Measurements from ENCODE around the gene HAO1. TPM values are rescaled to one million over a fixed set of nuclear protein-coding genes. Genes with fewer than 3 reads are reported as not detected.
A peak's percentile ranks its signal among the peaks of the same experiment; 100 is the strongest.

The HAO1 gene
- total and polyA plus RNA-seq, 2 of the 4 experiments (the other 2 are of a cell fraction) = not detected

DNA sequence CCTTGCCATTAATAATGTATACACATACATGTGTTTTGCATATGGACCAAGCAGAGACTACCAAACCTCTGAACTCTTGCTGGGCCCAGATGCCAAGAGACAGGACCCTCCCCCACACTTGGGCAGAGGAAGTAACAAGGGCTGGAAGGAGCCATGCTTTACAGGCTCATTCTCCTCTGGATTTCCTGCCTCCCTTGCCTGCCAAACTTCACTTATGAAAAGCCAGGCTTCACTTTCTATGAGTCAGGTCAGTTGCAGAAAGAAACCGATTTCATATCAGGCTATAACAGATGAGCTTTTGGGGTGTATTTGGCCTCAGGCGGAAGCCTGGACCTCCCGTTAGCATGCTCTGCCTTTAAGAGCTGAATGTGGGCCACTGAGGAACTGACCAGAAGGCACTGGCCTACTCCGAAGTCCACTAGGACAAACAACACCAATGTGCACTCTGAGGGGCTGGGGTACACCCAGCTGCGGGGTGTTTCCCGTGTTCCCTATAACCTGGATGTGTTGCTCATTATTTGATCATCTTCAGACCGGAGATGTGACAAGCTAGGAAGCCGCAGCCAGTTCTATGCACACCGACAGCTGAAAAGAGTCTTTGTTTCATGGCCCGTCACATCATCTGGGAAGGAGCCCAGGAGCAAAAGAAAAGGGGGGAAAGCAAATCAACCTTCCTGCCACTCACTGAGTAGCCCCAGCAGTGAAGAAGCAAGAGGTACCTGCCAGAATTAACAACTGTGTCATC lies 28.5 kb downstream of the HAO1 start:
- Histone ChIP-seq H4K8ac (ENCODE audit: low read depth in 2 of 2, low read length in 2 of 2) (no peak overlapping the region), H3K27ac (ENCODE audit: insufficient read depth, low read length) (no peak overlapping the region), H2BK20ac (ENCODE audit: low read depth, low read length) (no peak overlapping the region), H2AK5ac (ENCODE audit: low read depth, low read length) (no peak overlapping the region), H3K9me3 (ENCODE audit: control insufficient read depth, insufficient read depth, low read length) (no peaks in the 10 kb centered on the region), H2BK120ac (ENCODE audit: low read depth, low read length) (no peak overlapping the region), H4K5ac (ENCODE audit: low read depth, low read length) (no peak overlapping the region), H3K9me1 (ENCODE audit: insufficient read depth, low read length) (no peaks in the 10 kb centered on the region), H3K56ac (ENCODE audit: extremely low read depth, insufficient read depth, low read length) (no peak overlapping the region), H3K4ac (ENCODE audit: low read depth, low read length) (no peak overlapping the region), H3K4me1 (ENCODE audit: control insufficient read depth, insufficient read depth, low read length) (no peaks in the 10 kb centered on the region), H3K36me3 (ENCODE audit: control insufficient read depth, insufficient read depth, low read length) (no peaks in the 10 kb centered on the region), H3K27me3 (ENCODE audit: control insufficient read depth, insufficient read depth, low read length) (peaks cover 2% of the 10 kb centered on the region), H3K4me3 (ENCODE audit: insufficient read depth, low read depth, low read length) (no peak overlapping the region), H2BK5ac (ENCODE audit: low read depth, low read length, poor library complexity, severe bottlenecking) (no peak overlapping the region), H3K4me2 (ENCODE audit: low read depth, low read length) (no peak overlapping the region), H4K20me1 (ENCODE audit: insufficient read depth, low read length) (no peaks in the 10 kb centered on the region), H2AK9ac (replicated peaks; ENCODE audit: low read depth, low read length, poor library complexity) (no peak overlapping the region), H4K91ac (ENCODE audit: insufficient read depth, low read depth, low read length) (no peak overlapping the region), H3K14ac (replicated peaks; ENCODE audit: low read depth, low read length) (no peak overlapping the region), H3K79me1 (ENCODE audit: low read depth in 1 of 2, low read length in 2 of 2) (no peaks in the 10 kb centered on the region), H3K9ac (ENCODE audit: low read depth, low read length) (no peak overlapping the region), H3K18ac (ENCODE audit: low read depth, low read length) (no peak overlapping the region), H3K23ac (ENCODE audit: low read depth, low read length) (no peak overlapping the region), H2AFZ (replicated peaks; ENCODE audit: low read length, poor library complexity) (peak overlapping the region; percentile 13), H2BK15ac (ENCODE audit: low read depth, low read length) (no peak overlapping the region)
- intact Hi-C loops (cut with micrococcal nuclease) = no loop called here
- in situ Hi-C loops (cut with MboI; ENCODE audit: low sequenced_read_pairs) = no loop called here
- DNase-seq (no peak), ATAC-seq (ENCODE audit: low read depth) (no peak)
- BruUV-seq (replicated peaks) = no TSS peak
- TF ChIP-seq, protein P1, sequence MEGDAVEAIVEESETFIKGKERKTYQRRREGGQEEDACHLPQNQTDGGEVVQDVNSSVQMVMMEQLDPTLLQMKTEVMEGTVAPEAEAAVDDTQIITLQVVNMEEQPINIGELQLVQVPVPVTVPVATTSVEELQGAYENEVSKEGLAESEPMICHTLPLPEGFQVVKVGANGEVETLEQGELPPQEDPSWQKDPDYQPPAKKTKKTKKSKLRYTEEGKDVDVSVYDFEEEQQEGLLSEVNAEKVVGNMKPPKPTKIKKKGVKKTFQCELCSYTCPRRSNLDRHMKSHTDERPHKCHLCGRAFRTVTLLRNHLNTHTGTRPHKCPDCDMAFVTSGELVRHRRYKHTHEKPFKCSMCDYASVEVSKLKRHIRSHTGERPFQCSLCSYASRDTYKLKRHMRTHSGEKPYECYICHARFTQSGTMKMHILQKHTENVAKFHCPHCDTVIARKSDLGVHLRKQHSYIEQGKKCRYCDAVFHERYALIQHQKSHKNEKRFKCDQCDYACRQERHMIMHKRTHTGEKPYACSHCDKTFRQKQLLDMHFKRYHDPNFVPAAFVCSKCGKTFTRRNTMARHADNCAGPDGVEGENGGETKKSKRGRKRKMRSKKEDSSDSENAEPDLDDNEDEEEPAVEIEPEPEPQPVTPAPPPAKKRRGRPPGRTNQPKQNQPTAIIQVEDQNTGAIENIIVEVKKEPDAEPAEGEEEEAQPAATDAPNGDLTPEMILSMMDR (conservative IDR thresholded peaks at IDR 0.05; ENCODE audit: low read depth, low read length) = no peak
- no peak for TF ChIP-seq RFX5 (IDR thresholded peaks at IDR 0.05; ENCODE audit: low read depth, low read length)
- no peak for TF ChIP-seq RAD21 (IDR thresholded peaks at IDR 0.05; ENCODE audit: low read length)
- TF ChIP-seq CEBPB (IDR thresholded peaks at IDR 0.05; ENCODE audit: low read depth, low read length) = no peak
- TF ChIP-seq POLR2A (IDR thresholded peaks at IDR 0.05; ENCODE audit: low read depth, low read length) = no peak
- TF ChIP-seq, protein P2, sequence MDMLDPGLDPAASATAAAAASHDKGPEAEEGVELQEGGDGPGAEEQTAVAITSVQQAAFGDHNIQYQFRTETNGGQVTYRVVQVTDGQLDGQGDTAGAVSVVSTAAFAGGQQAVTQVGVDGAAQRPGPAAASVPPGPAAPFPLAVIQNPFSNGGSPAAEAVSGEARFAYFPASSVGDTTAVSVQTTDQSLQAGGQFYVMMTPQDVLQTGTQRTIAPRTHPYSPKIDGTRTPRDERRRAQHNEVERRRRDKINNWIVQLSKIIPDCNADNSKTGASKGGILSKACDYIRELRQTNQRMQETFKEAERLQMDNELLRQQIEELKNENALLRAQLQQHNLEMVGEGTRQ (IDR thresholded peaks at IDR 0.05; ENCODE audit: low read depth, low read length) = no peak
- TF ChIP-seq BHLHE40 (IDR thresholded peaks at IDR 0.05; ENCODE audit: low read depth, low read length) = no peak
- no peak for TF ChIP-seq CHD1 (IDR thresholded peaks at IDR 0.05; ENCODE audit: low read depth, low read length)
- TF ChIP-seq MAZ (IDR thresholded peaks at IDR 0.05; ENCODE audit: borderline replicate concordance, low read depth, low read length) = no peak
- TF ChIP-seq, protein P3, sequence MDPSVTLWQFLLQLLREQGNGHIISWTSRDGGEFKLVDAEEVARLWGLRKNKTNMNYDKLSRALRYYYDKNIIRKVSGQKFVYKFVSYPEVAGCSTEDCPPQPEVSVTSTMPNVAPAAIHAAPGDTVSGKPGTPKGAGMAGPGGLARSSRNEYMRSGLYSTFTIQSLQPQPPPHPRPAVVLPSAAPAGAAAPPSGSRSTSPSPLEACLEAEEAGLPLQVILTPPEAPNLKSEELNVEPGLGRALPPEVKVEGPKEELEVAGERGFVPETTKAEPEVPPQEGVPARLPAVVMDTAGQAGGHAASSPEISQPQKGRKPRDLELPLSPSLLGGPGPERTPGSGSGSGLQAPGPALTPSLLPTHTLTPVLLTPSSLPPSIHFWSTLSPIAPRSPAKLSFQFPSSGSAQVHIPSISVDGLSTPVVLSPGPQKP (IDR thresholded peaks at IDR 0.05; ENCODE audit: borderline replicate concordance, low read depth, low read length) = no peak
- TF ChIP-seq FOS (IDR thresholded peaks at IDR 0.05; ENCODE audit: low read depth, low read length) = no peak
- TF ChIP-seq SMC3 (IDR thresholded peaks at IDR 0.05; ENCODE audit: low read depth, low read length) = no peak
- no peak for TF ChIP-seq NFE2L2 (IDR thresholded peaks at IDR 0.05; ENCODE audit: low read depth, low read length)
- ChIA-PET POLR2A (ENCODE audit: unreplicated experiment) (no interaction called here), CTCF (interaction anchor here (1.2 kb wide), 1 partner anchor 10 kb away, joined by 3 read pairs; no protein-coding TSS in a partner anchor)
- dilution Hi-C loops (cut with HindIII; ENCODE audit: low sequenced_read_pairs, unreplicated experiment) = no loop called here
- 80% methylated on average over 1 of the region's 10 CpGs; no CpG with 5 or more reads in 1 of the 2 experiments for WGBS, 2 experiments (ENCODE audit: extremely low coverage in 2 of 2, insufficient read length in 1 of 2)

Data from IMR-90 (cell line).